ENCODE data around the gene DENND1C.

The DENND1C gene, protein sequence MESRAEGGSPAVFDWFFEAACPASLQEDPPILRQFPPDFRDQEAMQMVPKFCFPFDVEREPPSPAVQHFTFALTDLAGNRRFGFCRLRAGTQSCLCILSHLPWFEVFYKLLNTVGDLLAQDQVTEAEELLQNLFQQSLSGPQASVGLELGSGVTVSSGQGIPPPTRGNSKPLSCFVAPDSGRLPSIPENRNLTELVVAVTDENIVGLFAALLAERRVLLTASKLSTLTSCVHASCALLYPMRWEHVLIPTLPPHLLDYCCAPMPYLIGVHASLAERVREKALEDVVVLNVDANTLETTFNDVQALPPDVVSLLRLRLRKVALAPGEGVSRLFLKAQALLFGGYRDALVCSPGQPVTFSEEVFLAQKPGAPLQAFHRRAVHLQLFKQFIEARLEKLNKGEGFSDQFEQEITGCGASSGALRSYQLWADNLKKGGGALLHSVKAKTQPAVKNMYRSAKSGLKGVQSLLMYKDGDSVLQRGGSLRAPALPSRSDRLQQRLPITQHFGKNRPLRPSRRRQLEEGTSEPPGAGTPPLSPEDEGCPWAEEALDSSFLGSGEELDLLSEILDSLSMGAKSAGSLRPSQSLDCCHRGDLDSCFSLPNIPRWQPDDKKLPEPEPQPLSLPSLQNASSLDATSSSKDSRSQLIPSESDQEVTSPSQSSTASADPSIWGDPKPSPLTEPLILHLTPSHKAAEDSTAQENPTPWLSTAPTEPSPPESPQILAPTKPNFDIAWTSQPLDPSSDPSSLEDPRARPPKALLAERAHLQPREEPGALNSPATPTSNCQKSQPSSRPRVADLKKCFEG

GRCh38 chr19:6481541-6482342 lies at the start of gene DENND1C:
DENND1C (minus strand) TSS chr19:6481787; CDS start chr19:6481695, 92 bp downstream.
- DNase-seq: no peak

DNA sequence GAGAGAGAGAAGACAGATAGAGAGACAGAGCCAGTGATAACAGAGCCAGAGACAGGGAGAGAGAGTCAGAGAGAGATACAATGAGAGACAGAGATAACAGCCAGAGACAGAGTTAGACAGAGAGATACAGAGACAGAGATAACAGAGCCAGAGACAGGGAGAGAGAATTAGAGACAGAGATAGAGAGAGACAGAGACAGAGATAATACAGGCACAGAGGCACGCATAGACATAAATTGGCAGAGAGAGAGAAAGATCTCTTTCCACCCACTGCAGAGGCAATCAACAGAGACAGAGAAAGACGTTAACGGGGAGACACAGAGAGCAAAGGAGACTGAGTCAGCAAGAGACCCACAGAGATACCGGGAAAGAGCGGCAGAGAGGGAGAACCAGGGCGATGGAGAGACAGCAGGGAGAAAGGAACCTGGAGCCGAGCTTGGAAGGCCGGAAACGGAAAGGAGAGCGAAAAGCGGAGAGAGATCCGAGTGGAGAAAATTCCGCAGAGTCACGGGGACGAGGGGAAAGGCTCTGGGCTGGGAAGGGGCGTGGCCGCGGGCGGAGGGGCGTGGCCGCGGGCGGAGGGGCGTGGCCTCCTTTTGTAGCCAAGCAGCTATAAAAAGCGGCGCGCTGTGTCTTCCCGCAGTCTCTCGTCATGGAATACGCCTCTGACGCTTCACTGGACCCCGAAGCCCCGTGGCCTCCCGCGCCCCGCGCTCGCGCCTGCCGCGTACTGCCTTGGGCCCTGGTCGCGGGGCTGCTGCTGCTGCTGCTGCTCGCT lies 49.0 kb upstream of the DENND1C start, which contains the start of gene TNFSF9:
Gene TNFSF9 (plus strand): TSS at position 641 of the 777 bp plus-strand sequence. CDS start 11 bp downstream, at position 652.
- peak; percentile 10 for DNase-seq

- no peak for DNase-seq
Observed at GRCh38 chr19:6529937-6530385, 48.4 kb upstream of the DENND1C start.

- no peak for DNase-seq
Observed at GRCh38 chr19:6529351-6529750, 47.8 kb upstream of the DENND1C start.

GRCh38 chr19:6528544-6529121 lies 47.0 kb upstream of the DENND1C start:
- DNase-seq: no peak

DNA sequence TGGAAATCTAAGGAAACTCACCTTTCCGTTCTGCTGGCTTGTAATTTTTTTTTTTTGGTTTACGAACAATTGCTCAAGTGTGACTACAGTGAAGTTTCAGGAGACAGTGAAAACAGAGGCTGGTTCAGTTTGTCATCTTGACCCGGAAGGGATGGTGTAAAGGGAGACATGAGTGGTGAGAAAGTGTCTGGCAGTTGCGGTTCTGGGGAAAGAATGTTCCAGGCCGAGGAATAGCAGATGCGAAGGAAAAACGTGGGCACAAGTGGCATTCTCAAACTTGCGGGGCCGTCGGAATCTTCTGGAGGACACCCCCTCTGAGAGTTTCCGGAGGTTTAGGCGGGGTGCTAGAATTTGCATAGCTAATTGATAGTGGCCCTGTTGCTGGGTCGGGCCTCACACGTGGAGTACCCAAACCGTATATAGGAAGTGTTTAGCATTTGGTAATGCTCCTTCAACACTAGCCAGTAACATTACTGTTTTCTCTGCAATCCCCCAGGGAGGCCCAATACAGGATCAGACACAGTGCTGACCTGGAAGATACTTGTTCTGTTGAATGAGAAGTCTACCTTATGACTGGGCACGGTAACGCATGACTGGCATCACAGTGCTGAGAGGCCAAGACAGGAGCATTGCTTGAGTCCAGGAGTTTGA lies 46.4 kb upstream of the DENND1C start:
- no peak for DNase-seq

DNA sequence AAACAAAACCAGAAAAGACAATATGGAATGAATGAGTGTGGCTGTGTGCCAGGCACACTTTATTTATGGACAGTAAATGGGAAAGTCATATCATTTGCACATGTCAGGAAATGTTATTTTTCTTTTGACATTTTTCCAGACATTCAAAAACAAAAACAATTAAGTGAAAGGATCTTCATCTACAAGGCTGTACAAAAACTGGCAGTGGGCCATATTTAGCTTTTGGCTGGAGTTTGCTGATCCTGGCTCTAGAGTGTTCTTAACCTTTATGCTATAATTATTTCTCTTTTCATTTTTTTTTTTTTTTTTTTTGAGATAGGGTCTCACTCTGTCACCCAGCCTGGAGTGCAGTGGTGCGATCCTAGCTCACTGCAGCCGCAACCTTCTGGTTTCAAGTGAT lies 42.7 kb upstream of the DENND1C start:
- DNase-seq: no peak

- DNase-seq: no peak
Observed at GRCh38 chr19:6522712-6523111, 41.1 kb upstream of the DENND1C start.

DNA sequence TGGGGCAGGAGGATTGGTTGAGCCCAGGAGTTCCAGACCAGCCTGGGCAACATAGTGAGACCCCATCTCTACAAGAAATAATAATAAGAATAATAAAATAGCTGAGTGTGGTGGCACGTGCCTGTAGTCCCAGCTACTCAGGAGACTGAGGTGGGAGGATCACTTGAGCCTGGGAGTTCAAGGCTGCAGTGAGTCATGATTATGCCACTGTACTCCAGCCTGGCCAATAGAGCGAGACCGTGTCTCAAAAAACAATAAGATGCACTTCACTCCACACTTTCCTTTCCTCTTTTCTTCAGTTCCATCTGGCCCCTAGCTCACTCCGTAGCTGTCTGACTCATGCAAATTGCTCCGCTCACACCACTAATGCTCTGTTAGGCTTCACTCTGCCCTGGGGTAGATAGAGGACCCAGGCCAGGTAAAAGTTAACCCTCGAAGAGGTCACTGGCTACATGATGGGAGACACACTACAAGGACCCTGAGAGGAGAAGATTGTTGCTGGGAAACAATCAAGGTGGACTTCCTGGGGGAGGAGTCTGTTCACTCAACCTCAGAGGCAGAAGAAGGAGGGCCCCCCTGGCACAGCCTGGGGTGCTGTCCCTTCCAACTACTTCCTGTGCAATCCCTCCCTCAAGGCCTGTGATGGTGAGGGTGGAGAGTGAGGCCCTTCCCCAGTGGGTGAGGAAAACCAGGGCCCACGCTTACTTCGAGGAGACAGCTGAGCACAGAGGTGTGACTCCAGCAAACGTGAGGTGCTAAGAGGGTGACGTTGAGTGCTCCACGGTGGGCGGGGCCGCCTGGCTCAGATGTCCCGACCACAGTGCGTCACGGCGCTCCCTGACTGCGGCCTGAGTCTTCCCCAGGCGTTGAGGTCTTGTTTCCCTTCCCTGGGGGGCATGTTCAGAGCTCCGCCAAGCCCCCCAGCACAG lies 40.4 kb upstream of the DENND1C start:
- DNase-seq: no peak

DNA sequence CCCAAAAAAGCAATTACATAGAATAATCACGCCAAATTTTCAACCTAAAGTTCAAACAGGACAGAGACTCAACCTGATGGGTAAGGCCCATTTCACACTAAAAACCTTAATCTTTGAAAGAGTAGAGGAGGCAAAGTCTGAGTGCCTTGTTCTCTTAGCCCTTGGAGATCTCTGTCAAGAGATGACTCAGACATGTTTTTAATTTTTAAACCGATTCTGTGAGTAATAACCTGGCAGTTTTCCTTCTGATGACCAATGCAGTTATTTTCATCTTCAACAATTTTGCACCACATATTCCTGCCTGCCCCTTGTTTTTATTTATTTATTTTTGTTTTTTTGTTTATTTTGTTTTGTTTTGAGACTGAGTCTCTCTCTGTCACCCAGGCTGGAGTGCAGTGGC lies 37.7 kb upstream of the DENND1C start:
- DNase-seq: no peak

DNA sequence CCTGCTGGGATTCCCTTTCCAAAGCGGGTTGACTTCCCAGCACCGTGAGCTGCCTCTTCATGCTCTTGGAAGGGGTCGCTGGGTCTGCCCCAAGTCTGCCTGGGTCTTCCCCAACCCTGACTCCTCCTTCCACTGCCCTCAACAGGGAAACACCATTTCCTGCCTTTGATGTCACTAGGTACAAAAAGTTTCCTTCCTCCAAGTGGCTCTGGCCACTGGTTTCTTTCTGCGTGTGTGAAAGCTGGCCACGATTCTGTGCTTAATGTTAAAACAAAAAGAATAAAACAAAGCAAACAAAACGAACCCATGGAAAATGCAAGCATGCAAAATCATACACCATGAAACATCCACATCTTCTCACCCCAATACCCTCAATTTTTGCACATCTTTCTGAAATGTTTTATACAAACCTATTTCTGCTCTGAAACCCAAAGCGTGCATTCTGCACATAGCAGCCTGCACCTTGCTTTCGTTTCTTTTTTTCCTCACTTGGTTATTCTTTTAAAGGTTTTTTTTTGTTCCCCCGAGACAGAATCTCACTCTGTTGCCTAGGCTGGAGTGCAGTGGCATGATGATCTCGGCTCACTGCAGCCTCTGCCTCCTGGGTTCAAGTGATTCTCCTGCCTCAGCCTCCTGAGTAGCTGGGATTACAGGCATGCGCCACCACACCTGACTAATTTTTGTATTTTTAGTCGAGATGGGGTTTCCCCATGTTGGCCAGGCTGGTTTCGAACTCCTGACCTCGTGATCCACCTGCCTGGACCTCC lies 36.7 kb upstream of the DENND1C start:
- DNase-seq: no peak

- DNase-seq: peak; percentile 78
Observed at GRCh38 chr19:6516659-6517291, 35.2 kb upstream of the DENND1C start.

DNA sequence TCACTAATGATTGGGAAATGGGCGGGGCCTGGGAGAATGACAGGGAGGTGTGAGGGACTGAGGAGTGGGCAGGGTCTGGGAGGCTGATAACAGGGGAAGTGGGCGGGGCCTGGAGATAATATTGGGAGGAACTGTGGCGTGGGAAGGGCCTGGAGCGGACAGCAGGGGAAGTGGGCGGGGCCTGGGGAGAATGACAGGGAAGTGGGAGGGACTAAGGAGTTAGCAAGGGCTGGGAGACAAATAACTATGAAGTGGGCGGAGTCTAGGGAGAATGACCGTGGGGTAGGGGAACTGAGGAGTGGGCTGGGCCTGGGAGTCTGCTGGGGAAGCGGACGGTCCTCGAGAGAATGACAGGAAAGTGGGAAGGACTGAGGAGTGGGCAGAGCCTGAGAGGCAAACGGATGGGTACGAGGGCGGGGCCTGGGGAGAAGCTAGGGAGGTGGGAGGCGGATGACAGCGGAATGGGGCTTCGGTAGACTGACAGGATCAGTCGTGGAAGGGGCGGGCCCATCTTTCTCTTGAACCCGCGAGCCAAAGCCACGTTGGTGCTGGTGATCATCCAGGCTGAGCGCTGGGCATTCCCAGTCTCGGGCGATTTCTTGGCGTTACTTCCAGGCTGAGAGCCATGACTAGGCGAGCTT lies 34.6 kb upstream of the DENND1C start:
- DNase-seq: peak; percentile 94

GRCh38 chr19:6514926-6515544 lies 33.4 kb upstream of the DENND1C start:
- no peak for DNase-seq

DNA sequence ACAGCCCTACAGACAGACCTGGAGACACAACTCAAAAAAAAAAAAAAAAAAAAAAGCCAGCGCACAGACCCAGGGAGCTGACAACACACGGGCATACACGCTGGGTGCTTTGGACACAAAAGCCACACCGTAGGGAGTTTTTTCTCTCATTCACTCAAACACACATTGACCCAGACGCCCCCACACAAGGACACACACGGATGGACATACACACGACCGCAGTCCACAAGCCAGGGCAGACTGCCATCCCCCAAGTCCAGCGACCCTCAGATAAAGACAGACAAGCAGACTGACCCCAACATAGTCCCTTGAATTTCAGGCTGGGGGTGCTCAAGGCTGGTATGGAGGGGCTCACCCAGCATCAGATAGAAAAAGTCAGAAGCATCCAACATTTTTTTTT lies 32.5 kb upstream of the DENND1C start:
- no peak for DNase-seq

DNA sequence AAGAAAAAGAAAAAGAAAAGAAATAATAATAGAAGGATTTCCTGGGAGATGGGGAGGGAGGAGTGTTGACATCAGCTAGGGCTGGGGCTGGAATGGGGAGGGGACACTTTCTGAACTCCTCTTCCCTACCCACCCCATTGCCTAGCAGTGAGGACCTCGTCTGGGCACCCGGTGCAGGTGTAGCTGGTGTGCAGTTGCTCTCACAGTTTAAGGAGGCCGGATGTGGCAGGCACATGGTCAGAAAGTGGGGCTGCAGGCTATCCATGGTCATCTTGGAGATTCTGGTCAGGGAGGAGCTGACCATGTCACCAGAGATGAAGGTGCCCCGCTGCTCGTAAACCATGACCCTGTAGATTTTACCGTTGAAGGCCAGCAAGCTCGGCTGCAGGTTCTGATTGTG lies 29.0 kb upstream of the DENND1C start:
- DNase-seq: no peak

GRCh38 chr19:6509118-6509971 lies 27.8 kb upstream of the DENND1C start:
- DNase-seq: no peak
